Measurements from ENCODE around the gene ASPSCR1. TPM values are rescaled to one million over a fixed set of nuclear protein-coding genes. Genes with fewer than 3 reads are reported as not detected.

Gene ASPSCR1
- total RNA-seq, 1 donor from 2014 or later = 21.7 TPM

DNA sequence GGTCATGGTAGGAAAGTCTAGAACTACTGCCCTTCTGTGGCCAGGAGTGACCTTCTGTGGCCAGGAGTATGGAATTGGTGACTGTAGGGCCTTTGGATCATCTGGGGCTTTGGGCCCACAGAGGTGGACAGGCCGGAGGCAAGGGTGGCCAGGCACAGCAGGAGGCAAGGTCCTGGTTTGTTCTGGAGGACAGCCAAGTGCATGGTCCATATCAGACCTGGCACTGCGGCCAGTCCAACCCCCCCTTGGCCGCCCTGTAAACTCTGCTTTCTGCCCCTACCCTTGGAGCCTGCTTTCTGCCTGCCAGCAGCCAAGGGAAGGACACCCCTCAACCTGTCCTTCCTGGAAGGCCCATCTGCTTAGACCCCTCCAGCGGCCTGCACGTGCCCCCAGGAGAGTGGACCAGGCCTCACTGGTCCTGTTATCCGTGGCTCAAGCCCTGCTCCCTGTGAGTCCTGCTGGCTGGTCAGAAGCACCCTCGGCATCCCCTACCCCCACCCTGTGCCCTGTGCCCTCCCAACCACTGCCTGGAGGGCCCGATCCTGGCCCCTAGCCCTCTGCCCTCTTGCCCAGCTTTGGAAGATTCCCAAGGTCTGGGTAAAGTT, 62.4 kb downstream of the ASPSCR1 start:
- no peak for DNase-seq

DNA sequence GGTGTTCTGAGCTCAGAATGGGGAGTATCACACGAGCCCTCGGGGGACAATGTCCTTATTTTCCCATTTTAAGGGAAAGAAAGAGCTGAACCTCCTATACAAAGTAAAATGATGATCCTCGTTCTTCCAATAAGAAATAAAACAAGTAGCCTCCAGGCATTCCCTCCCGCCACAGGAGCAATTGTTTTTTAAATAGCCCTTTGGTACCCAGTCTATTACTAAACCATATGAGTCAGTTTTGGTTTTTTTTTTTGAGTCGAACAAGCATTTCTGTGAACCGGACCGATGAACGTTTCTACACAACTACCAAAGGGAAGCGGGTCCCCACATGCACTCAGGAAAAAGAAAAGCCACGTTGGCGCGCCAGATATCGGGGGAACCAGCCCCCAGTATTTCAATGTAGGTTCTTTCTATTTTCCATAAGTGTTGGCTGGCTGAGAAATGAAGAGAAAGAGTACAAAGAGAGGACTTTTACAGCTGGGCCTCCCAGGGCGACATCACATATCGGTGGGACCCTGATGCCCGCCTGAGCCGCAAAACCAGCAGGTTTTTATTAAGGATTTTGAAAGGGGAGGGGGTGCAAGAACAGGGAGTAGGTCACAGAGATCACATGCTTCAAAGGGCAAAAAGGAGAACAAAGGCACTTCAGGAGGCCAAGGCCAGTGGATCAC, 63.9 kb downstream of the ASPSCR1 start:
- no peak for DNase-seq

DNA sequence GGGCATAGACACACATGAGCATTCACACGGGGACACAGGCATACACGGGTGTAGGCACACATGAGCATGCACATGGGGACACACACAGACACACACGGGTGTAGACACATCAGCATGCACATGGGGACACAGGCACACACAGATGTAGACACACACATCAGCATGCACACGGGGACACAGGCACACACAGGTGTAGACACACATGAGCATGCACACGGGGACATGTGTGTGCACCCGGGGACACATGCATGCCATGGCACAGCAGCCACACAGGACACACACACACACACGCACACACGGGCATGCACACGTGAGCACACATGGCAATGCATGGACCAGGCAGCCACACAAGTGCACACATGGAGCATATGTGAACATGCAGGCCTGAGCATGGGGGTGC, 65.2 kb downstream of the ASPSCR1 start:
- no peak for DNase-seq

DNA sequence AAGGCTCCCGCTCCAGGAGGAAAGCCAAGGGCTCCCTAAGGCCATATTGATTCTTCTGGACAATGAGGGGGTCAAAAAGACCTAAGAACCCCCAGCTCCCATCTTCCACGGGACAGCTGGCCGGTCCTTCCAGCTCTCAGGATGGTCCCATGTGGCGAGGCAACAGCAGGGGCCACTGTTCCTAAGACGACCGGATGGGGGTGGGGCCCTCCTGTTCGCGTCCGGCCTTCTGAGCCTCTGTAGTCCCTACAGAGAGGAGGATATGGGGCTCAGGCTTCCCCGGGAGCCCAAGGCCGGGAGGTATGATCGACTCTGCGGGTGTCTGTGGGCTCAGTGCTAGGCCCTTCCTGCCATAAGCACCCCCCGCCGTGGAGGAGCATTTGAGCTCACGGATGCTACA, 66.1 kb downstream of the ASPSCR1 start:
- no peak for DNase-seq

DNA sequence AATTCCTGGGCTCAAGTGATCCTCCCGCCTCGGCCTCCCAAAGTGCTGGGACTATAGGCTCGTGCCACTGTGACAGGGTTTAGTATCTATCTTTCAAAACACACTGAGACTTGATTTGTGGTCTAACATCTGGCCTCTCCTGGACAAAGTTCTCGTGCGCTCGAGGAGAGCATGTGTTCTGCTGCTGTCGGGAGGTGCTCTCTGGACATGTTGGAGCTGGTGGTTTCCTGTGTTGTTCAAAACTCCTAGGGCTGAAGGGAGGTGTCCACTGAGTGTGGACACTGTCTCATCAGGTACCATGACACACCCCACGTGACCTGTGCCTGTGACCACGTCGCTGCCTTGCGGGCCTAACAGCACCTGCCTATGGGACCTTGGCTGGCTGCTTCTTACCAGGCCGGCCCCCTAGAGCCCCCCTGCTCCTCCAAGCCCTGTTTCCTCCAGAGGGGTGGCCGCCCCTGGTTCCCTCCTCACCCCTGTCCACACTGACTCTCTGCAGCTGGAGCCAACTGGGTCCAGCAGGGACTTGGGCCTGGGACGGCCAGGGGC, 68.6 kb downstream of the ASPSCR1 start:
- no peak for DNase-seq

DNA sequence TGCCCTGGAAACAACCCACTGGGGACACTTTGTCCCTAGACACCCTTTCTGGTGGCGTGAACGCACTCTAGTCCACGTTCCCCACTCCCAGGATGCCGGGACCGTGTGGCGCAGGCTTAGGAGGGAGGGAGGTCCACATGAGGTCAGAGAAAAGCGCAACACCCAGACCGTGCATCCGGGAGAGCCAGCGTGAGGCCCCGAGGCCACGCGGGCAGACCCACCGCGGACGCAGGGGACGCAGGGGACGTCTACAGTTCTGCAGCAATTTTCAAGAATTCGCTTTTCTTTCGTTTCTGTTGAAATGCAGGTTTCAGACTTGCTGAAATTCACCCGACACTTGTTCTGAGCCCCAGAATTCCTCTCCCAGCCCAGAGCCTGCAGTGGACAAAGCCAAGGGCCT, 69.5 kb downstream of the ASPSCR1 start:
- DNase-seq = no peak

DNA sequence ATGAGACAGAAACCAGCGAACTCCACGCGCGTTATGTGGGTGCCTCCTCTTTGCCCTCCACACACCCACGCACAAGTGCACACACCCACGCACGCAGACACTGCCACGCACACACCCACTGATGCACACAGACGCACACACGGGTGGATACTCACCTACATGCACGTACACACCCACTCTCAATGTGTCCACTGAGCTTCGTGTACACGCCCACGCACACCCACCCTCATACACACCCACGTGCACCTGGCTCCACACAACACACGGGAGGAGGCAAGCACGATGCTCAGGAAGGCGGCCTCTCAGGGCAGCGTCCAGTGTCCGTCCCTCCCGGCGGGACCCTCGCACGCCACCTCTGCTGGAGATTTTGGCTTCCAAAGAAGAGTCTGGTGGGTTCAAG, 70.0 kb downstream of the ASPSCR1 start:
- DNase-seq = no peak

DNA sequence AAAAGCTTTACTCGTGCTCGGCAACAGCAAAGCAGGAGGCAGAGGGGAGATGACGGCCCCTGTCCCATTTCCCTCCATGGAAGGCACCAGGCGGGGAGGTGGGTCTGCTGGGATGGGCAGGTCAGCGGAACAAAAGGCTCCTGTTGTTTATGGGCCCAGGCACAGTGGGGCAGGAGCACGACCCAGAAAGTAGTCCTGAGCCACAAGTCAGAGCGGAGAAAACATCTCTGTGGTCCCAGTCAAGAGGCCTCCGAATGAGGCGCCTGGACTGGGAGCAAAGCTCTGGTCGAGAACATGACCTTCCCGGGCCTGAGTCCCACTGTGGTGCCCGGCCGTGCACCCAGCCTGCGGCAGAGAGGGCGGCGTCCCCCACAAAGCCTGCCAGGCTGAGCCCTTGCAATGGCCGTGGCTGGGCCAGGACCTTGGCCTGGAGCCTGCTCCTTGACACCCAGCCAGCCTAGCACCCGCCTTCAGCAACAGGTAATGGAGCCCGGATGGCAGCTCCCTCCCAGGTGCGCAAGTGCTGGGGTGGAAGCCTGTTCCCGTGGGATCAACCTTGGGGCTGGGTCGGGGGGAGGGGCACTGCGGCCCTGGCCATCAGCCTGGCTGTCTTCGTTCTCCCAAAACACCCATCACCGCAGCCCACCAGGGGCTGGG, 70.6 kb downstream of the ASPSCR1 start:
- no peak for DNase-seq

DNA sequence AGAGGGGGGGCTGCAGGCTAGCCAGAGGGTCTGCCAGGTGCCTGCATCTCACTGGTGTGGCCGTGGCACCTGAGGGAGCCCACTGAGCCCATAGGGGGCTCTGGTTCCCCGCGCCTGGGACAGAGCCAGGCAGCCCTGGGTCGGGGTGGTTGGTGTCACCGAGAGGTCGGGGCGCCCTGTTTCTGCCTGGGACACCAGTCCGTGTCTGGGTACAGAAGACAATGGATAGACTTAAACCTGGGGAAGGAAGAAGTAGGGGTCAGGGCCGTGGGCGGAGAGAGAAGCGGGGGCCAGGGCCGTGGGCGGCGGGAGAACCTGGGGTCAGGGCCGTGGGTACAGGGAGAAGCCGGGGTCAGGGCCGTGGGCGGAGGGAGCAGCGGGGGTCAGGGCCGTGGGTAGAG, 71.1 kb downstream of the ASPSCR1 start:
- no peak for DNase-seq

DNA sequence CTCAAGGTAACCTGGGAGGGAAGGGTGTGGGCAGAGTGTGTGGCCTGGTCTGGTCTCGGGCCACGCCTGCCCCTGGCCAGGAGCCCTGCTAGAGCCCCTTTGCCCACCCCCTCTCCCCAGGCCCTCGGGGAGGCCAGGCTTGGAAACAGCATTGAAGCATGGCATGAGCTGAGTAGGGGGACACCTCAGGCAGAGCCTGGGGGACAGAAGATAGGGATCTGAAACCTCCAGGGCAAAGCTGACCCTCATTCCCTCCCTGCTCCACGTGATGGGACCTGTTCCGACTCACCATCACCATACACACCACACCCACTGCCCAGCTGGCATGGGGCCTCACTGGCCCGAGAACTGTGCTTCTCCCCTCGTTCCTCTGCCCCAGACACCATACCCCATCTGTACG, 71.7 kb downstream of the ASPSCR1 start:
- no peak for DNase-seq

DNA sequence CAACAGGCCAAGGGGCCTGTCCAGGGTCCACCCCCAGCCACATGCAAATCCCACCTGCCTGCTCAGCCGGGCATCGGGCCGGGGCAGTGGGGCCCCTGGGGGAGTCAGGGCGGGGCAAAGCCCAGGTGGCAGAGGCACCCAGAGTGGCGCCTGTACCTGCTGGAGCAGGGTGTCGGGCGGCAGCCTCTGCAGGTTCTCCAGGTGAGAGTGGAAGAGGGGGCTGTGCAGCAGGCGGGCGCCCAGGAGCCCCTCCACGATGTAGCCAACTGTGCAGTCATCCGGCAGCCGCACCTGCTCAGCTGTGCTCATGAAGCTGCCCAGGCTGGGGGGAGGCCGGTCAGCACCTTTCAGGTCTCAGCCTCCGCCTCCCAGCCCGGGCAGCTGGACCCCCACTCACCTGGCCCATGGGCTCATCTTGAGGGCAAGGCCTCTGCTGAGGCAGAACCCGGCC, 72.1 kb downstream of the ASPSCR1 start:
- no peak for DNase-seq

DNA sequence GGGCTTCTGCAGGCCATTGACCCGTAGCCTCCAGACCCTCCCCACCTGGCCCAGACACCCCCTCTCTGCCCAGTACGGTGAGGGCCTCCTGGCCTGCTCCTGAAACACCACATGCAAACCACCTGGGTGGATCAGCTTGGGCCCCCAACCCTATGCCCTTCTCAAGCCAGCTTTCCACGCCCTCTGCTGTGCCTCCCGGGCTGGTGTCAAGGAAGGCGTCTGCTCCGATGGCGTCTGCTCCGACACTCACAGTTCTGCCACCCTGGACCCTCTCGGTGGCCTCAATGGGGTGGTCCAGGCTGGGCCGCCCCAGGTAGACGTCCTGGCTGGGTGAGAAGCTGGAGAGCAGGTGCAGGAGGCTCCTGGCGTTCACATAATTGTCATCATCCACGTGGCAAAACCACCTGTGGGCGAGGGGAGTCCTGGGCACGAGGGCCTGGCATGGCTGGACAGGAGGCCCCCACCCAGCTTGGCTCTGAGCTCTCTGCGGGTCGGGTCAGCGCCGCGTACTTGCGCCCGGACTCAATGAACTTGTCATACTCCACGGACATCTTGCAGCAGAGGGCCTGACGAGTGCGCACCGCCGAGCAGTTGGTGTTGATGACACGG, 72.8 kb downstream of the ASPSCR1 start:
- no peak for DNase-seq

DNA sequence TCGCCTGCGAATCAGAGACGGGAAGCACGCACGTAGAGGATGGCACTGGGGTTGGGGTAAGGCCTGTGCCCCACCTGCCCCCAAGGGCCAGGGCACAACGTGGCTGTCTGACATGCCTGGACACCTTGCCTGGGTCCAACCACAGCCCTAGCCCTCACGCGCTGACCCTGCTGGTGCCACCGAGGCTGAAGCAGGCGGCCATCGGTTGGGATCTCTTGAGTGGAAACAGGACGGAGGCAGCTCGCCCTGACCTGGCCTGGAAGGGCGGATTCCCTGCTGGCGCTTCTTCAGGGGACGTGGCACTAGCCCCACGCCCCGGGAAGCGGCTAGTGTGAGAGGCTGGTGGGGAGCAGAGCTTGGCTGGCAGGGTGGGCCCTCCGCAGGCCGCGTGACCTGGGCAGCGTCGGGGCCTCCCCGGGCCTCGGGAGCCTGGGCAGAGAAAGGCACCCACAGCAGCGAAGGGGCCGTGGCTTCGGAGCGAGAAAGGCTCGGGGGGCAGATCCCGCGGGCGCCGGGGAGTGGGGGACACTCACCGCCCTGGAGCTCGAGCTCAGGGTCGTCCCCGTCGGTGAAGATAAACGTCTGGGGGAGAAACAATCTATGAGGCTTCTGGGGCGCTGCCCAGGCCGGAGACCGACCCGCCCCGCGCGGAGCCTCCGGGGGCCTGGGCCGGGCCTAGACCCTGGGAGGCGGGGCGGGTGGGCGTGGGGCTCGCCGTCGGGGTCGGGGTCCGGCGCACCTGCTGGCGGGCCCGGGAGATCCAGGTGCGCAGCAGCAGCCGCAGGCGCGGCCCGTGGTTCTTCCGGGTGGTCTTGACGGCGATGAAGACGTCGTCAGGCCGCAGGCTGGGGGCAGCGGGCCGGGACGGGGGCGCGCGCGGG, 73.6 kb downstream of the ASPSCR1 start:
- no peak for DNase-seq

DNA sequence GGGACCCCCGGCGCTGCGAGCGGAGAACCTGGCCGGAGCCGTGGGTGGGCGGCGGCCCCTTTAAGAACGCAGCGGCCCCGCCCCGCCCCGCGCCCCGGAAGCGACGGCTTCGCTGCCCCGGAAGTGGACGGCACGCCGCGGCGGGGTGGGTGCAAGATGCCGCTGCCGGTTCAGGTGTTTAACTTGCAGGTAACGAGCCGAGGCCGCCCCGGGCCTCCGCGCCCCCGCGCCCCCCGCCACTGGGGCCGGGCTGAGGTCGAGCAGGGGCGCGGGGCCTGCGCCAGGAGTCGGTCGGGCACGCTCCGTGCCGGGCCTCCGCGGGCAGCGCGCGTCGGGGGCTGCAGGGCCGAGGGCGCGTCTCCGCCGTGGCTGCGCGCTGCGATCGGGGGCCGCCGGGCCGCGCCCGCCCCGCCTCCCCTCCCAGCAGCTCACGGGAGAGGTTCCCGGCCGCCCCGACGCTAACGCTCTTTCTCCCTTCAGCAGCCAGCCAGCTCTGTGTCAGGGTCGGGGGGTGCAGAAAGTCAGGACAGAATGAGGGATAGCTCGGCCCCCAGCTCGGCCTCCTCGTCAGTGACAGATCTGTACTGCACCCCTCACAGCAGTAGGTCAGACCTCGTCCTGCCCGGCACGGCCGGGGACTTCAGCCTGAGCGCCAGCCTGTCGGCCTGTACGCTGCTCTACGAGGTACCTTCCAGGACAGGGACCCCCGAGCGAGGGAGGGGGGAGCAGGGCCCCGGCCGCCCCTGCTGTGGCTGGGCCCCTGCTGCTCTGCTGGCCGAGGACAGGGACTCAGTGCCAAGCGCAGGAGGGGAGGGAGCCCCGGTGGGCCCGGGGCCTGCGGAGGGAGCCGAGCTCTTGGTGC, 74.6 kb downstream of the ASPSCR1 start, which contains the start of the genes GPS1 and RFNG:
Gene GPS1, plus strand, starts transcription at position 123 of the 862 bp plus-strand sequence. Its CDS starts 34 bp downstream, at position 157.
Gene RFNG, minus strand, starts transcription at position 36 of the 862 bp plus-strand sequence. CDS start 45 bp downstream, outside the sequence.
- DNase-seq = peak; percentile 82

DNA sequence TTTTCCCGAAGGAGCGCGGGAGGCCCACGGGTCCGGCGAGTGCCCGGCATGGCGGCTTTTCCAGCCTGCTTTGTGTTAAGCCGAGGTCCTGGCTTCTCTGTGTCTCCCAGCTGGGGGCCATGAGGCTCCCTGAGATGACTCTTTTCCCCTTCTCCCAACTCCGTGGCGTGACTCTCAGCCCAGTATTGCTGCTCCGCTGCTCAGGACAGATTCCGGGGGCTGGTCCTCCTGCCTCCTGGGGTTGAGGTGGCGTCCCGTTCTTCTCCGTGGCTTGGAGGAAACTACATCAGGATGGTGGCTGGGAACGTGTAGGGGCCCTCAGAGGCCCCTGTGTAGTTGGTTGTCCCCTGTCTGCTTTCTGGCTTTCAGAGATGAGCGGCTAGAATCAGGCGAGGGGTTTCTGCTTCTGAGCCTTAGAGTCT, 75.2 kb downstream of the ASPSCR1 start:
- no peak for DNase-seq

DNA sequence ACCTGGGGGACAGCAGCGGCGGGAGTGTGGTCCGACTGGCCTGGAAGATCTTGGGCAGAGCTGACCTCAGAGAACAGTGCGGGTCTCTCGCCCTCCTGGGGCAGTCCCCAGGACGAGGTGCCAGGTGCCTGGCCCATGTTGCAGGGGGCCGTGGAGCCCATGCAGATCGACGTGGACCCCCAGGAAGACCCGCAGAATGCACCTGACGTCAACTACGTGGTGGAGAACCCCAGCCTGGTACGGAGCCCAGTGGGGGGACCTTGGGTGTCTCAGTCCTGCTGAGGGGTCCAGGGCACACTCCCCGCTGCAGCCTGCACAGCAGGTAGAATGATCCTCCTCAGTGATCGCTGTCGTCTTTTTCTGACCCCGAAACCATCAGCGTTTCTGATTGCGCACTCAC, 75.7 kb downstream of the ASPSCR1 start:
- no peak for DNase-seq

DNA sequence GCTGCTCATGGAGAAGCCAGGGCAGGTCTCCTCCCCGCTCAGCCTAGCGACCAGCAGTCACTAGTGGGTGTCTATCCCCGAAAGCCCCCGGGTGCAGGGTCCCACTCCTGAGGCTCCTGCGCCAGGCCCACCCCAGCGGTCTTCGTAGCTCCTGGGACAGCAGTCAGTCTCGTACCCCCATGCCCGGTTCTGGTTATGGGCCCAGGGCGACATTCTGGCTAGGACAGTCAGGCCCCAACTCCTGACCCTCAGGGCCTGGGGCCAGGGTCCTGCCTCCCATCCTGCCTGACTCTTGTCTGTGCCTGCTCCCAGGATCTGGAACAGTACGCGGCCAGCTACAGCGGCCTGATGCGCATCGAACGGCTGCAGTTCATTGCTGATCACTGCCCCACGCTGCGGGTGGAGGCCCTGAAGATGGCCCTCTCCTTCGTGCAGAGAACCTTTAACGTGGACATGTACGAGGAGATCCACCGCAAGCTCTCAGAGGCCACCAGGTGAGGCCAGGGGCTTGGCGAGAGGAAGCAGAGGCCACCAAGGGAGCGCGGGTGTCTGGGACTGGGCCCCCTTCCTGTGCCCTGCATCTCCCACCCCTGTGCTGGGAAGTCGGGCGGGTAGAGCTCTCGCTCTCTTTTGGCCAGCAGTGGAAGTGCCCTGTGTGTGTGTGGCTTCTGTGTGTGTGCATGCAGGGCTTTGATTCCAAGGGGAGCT, 76.3 kb downstream of the ASPSCR1 start:
- DNase-seq = no peak

DNA sequence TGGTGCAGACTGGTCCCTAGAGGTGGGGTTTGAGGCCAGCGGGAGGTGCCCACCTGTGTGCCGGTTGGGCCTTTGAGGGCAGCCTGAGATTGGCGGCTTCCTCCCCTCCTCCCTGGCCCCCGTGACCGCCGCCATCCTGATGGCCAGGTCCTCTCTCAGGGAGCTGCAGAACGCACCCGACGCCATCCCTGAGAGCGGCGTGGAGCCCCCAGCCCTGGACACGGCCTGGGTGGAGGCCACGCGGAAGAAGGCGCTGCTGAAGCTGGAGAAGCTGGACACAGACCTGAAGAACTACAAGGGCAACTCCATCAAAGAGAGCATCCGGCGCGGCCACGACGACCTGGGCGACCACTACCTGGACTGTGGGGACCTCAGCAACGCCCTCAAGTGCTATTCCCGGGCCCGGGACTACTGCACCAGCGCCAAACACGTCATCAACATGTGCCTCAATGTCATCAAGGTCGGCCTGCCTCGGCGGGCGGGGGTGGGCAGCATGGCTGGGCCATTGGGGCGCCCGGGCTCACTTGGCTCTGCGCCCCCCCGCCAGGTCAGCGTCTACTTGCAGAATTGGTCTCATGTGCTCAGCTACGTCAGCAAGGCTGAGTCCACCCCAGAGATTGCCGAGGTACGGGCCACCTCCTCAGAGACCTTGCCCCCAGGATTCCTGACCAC, 77.1 kb downstream of the ASPSCR1 start:
- no peak for DNase-seq
